C4-2B (cell line): Measurements from ENCODE around the gene HOXA2.

ENCODE experiments used
- H3K27ac ChIP-seq: fragments of 450-650 bp; 2 replicates; pipeline ENCODE4 v1.5.1; 2017
- ZFX ChIP-seq: fragments of 450-650 bp; IDR thresholded peaks from 2 replicates; pipeline ENCODE4 v1.6.1; 2017
- TF ChIP-seq, protein P1 (sequence below): fragments of 450-650 bp; conservative IDR thresholded peaks from 2 replicates; pipeline ENCODE4 v1.5.1; 2017; ENCODE audit warnings: mild to moderate bottlenecking

The HOXA2 gene

DNA sequence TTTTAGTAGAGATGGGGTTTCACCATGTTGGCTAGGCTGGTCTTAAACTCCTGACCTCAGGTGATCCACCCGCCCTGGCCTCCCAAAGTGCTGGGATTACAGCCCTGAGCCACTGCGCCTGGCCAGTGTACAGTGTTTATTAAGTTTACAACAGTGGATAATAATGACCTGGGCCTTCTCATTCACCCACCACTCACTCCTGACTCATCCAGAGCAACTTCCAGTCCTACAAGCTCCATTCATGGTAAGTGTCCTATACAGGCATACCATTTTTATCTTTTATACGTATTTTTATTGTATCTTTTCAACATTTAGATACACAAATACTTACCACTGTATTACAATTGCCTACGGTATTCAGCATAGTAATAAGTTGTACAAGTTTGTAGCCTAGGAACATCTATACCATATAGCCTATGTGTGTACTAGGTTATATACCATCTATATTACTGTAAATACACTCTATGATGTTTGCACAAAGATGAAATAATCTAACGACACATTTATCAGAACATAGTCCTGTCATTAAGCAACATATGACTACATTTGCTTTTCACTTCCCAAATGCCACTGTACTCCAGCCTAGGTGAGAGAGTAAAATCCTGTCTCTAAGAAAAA, 23.8 kb downstream of the HOXA2 start:
- H3K27ac ChIP-seq = no peak overlapping the region
- TF ChIP-seq ZFX = no peak
- TF ChIP-seq, protein P1, sequence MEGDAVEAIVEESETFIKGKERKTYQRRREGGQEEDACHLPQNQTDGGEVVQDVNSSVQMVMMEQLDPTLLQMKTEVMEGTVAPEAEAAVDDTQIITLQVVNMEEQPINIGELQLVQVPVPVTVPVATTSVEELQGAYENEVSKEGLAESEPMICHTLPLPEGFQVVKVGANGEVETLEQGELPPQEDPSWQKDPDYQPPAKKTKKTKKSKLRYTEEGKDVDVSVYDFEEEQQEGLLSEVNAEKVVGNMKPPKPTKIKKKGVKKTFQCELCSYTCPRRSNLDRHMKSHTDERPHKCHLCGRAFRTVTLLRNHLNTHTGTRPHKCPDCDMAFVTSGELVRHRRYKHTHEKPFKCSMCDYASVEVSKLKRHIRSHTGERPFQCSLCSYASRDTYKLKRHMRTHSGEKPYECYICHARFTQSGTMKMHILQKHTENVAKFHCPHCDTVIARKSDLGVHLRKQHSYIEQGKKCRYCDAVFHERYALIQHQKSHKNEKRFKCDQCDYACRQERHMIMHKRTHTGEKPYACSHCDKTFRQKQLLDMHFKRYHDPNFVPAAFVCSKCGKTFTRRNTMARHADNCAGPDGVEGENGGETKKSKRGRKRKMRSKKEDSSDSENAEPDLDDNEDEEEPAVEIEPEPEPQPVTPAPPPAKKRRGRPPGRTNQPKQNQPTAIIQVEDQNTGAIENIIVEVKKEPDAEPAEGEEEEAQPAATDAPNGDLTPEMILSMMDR = no peak

DNA sequence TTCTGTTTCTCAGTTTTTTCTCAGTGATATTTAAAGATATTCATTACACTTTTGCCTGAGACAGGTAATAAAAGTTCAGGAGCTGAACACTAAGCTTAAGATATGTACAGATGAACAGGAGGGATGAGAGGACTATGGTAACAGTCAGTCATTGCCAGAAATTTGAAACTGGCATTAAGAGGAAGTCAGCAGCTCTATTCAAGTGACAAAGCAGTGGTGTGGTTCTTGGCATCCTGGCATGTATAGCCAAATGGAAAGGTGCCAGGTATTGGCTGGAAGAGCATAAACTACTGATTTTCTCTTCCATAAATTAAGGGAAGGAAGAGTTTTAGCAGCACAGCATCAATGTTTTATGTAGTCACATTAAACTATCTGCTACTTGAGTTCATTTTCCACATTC, 29.4 kb downstream of the HOXA2 start:
- TF ChIP-seq, protein P1 = no peak
- no peak for TF ChIP-seq ZFX
- H3K27ac ChIP-seq = no peak overlapping the region

DNA sequence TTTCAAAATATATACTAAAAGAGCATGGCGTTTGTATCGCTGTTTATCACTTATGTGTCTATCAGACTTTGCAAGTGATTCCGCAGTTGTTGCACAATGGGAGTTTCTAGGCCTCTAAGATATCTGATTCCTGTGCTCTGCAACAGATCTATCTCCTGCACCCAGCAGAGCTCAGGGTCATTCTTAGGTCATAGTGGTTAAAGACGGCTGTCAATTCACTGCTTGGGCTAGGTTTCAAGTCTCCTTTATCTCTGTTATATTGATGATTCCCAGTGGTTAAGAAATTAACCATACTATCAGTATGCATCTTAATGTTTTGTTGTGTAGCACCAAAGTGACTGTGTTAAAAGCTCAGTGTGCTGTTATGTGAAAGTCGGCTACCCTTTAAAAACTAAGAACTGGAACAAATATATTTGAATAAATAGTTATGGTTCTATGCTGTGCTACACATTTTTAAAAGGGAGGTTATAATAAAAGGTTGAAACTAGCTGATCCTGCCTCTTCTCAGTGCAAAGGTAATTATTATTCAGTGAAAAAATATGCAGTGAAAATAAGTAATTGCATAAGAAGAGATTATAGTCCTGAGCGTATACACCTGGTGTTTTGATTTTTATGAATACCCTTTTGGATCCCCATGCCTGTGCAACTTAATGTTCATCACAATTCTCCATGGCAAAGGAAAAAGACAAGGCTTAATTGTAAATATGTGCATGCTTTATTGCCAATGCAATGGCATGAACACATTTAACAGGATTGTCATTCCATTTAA, 30.7 kb downstream of the HOXA2 start:
- no peak for TF ChIP-seq ZFX
- TF ChIP-seq, protein P1 = no peak
- no peak overlapping the region for H3K27ac ChIP-seq

DNA sequence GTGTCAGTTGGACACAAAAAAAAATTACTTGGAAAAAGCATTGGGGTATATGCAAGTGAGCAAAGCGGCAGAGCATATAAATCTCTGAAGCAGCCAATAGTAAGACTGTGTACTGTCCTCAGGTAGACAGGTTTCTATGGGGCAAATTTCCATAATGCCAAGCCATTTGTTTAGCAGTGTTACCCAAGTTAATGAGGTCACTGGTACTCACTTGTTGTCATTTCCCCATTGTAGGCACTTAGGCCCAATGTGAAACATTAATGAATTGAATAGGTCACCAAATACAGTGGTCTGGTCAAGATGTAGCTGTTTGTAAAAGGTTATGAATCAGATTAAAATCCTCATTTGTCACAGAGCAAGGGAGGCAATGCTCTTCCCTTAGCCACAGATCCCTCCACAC, 34.2 kb downstream of the HOXA2 start:
- no peak overlapping the region for H3K27ac ChIP-seq
- TF ChIP-seq, protein P1 = no peak

DNA sequence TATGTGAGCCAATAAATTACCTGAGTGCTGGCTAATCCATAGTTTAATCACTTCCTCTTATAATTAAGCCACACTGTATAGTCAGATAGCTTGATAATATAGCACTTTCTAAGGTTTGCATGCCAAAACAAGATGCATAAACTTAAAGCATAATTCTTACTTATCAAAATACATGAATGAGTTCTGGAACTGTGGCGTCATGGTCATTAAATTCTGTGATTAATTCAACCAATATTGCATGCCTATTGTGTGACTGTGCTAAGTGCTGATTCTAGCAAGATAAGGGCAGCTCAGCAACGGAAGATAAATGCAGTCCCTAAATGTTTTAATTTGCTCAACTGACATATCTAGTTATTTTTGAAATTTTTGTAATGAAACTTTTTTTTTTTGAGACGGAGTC, 36.3 kb downstream of the HOXA2 start:
- TF ChIP-seq, protein P1 = no peak
- no peak overlapping the region for H3K27ac ChIP-seq

DNA sequence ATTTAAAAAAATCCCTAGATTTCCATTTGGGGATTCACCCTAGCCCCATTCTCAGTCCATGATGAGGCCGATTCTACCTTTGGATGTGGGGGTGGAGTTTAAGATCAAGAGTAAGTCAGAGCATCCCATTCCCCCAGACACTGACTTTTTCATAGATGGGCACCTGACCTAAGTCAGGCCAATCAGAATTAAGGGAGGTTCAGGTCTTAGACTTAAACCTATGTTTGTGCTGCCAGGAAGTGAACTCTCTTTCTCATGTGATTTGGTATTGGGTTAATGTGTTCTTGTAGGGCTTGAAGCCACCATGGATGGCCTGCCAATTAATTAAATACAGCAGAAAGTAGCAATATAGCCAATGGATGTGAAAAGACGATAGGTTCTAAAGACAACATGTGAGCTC, 36.8 kb downstream of the HOXA2 start:
- no peak overlapping the region for H3K27ac ChIP-seq
- TF ChIP-seq ZFX = no peak
- TF ChIP-seq, protein P1 = no peak

DNA sequence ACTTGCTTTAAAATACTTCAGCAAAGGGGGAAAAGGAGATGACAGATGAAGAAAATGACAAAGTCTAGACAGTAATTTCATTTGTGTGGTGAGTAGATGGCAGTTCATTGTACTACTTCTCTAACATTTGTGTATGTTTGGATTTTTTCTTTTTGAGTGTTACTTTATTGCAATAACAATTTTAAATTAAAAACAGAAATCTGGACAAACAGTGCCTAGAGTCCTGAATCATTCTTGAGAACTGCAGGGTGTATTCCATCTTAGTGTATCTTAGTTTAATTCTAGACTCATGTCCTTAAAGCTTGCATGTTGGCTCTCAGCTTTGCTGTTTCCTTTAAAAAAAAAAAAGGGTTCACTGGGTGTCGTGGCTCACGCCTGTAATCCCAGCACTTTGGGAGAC, 37.8 kb downstream of the HOXA2 start:
- no peak overlapping the region for H3K27ac ChIP-seq
- no peak for TF ChIP-seq ZFX
- TF ChIP-seq, protein P1 = no peak
